NCI-H510A (cell line): ENCODE results near the gene CLEC16A.

Experiments
- DNase-seq: peaks from one replicate; lab custom pipeline; 2025; lab: John Stamatoyannopoulos, UW

The CLEC16A gene

DNA sequence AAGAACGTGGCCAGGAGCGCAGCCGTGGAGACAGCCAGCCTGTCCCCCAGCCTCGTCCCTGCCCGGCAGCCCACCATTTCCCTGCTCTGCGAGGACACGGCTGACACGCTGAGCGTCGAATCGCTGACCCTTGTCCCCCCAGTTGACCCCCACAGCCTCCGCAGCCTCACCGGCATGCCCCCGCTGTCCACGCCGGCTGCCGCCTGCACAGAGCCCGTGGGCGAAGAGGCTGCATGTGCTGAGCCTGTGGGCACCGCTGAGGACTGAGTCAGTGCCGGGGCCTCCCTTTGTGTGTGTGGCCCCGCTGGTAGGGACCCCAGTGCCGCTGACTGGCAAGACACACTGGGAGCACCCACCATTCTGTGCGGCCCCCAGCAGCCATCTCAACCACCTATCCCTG is 234.1 kb downstream of the CLEC16A start:
- no peak for DNase-seq

DNA sequence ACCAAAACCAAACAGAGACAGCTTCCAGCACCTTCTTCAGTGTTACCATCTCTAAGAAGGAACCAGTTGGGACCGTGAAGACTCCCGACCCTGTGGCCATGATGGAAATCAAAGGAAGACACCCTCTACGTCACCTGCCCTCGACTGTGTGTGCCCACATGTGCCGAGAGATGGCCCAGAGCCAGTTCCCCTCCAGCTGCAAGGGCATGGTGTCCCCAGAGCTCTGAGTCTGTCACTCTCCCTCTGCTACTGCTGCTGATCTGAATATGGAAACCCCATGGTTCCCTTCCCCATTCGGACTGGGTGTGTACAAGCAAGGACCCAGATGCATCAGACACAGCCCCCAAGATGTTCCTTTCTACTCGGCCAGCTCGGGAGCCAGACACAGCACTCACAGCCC is 235.2 kb downstream of the CLEC16A start:
- DNase-seq = no peak

DNA sequence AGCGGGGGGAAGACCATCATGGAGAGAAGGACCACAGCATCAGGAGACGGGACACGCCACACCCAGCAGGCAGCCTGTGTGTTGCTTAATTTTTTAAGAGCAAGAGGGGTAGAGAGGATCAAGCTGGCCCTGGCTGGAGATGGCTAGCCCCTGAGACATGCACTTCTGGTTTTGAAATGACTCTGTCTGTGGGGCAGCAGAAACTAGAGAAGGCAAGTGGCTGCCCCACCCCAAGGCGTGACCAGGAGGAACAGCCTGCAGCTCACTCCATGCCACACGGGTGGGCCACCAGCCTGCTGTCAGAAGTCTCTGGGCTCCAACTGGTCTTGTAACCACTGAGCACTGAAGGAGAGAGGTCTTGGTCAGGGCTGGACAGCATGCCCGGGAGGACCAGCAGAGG is 236.1 kb downstream of the CLEC16A start:
- no peak for DNase-seq

DNA sequence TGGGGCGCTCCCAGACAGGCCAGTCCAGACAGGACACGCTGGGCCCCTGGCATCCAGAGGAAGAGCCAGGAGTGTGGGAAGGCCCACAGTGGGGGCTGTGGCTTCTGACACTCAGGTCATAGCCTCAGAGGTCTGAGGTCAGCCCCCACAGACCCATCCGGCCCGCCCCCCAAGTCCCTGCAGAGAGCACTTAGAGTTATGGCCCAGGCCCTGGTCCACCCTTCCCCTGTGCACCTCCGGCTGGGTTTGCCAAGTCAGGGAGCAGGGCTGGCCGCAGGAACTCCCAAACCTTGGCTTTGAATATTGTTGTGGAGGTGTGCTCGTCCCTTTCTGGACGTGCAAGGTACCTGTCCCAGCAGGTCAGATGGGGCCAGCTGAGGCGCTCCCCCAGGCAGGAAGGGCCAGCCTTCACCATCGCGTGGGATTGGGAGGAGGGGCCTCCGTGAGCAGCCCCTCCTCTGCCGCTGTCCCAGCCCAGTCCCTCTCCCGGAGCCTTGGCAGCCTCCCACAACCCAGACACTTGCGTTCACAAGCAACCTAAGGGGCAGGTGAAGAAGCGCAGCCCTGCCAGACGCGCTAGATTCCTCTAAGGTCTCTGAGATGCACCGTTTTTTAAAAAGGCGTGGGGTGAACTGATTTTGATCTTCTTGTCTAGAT is 237.0 kb downstream of the CLEC16A start:
- no peak for DNase-seq

DNA sequence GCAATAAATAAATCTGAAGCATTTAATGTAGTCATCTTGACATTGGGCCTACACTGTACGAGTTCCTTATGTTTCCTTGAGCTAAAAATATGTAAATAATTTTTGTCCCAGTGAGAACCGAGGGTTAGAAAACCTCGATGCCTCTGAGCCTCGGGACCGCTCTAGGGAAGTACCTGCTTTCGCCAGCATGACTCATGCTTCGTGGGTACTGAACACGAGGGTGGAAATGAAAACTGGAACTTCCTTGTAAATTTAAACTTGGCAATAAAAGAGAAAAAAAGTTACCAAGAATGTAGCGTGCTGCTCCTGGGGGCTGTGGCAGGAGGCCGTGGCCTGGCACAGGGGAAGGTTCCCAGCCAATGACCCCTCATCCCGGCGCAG is 237.5 kb downstream of the CLEC16A start:
- no peak for DNase-seq

DNA sequence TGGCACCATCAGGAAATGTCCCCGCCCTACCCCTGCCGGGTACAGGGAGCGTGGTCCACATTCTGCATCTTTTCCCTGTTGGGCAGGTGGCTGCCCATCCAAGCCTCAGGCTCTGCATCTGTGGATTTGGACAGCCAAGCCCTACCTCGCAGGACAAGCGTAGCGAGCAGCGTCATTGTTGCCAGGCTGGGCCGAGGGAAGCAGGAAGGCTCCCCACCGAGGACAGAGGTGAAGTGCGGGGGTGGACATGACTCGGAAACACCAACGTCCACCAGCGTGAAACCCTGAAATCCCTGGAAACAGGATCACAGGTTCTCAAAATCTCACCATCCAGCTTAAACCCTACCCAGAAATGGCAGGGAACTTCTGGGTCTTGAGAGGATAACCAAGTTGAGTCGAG is 238.0 kb downstream of the CLEC16A start:
- DNase-seq = no peak

DNA sequence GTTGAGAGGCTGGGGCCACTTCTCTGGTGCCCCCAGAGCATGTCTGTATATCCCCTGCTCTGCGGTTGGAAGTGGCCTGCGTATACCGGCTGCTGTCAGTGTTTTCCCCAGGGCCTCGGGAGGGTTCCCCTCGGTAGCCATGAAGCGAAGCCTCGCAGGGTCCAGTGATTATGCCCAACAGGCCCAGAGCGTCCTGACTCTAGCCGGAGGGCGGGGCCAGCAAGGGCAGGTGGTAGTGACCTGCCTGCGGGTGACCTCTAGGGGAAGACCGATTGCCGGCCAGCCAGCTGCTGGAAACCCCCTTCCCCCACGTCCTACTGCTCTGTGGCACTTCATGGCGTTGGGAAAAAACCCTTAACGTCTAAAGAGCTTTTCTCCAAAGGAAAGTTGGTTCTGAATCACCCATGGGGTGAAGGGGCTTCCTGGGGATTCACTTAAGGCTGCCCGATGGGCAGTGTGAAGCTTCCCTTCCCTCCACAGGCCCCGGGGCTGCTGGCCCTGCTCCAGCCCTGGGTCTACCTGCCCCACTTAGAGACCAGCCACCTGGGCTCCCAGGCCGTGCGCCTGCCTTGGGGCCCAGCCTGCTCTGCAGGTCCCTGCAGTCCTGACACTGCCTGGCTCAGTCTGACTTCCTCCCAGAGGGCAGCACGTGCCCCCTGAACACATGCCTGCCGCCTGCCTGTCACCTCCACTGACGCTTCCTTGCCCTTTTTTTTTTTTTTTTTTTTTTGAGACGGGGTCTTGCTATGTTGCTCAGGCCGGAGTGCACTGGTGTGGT is 238.9 kb downstream of the CLEC16A start:
- no peak for DNase-seq

DNA sequence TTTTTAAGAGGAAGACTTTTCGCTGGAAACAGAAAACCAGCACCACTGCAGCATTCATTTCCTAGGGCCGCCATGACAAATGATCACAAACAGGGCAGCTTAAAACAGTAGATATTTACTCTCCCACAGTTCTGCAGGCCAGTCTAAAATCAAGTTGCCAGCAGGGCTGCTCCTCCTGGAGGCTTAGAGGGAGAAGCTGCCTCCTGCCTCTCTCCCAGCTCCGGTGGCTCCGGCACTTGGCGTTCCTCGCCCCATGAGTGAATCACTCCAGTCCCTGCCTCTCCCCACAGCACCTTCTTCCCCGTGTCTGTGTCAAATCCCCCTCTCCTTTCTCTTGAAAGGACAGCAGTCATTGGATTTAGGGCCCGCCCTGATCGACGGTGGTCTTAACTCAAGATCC is 239.6 kb downstream of the CLEC16A start:
- DNase-seq = no peak

DNA sequence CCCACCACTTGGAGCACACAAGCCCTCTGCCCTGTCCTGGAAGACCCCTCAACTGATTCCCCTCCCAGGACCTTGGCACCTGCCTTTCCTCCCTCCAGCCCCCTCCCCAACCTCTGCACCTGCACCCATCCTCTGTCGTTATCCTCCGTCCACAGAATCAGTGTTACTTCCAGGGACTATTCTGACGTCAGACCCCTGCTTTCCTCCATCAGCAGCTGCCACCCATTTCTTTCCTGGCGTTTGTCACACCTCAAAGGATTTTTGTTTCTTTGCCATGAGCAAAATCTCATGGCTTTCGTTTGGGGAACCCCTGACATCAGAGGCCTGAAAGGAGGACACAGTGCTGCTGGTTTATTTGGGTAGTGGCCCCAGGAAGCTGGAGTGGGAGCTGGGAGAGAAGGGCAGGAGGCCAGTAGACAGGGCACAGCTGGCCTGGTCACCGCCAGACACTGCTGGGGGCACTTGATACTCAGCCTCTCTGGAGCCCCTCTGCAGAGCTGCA is 243.2 kb downstream of the CLEC16A start:
- no peak for DNase-seq

DNA sequence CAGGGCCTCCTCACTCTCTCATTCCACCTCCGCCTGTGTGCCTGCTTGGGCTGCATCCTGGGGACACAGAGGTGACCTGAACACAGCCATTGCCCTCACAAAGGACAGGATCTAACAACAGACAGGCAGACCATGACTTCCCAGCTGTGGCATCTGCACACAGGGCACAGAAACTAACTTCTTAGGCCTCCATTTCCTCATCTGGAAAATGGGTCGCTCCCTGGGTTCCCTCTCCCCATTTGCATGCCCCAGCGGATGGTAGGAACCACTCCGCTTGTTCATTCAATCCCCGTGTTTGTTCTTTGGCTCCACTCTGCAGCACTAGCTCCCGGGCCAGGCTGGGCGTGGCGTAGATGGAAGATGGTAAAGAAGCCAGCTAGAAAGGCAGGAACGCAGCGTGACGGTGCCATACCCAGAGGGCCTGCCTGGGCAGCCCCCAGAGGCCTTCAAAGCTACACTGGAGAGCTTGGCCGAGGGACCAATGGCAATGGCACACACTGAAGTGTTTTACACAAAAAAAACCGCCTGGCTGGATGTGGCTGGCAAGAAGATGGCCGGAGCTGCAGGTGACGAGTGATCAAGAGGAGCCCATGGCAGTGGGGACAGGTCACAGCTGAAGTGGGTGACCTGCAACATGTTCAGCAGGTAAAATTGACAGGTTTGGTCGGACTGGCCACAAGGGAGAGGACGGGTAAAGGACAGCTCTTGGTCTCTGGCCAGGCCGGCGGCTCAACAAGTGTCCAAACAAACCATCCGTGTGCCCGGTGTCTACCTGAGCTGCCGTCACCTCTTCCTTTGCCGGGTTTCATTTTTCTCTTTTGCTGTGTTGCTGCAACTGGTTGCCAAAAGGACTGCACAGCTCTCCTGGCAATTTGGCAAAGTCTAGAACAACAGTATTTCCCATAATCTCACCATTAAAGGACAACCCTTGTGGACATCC is 244.7 kb downstream of the CLEC16A start:
- DNase-seq = no peak

DNA sequence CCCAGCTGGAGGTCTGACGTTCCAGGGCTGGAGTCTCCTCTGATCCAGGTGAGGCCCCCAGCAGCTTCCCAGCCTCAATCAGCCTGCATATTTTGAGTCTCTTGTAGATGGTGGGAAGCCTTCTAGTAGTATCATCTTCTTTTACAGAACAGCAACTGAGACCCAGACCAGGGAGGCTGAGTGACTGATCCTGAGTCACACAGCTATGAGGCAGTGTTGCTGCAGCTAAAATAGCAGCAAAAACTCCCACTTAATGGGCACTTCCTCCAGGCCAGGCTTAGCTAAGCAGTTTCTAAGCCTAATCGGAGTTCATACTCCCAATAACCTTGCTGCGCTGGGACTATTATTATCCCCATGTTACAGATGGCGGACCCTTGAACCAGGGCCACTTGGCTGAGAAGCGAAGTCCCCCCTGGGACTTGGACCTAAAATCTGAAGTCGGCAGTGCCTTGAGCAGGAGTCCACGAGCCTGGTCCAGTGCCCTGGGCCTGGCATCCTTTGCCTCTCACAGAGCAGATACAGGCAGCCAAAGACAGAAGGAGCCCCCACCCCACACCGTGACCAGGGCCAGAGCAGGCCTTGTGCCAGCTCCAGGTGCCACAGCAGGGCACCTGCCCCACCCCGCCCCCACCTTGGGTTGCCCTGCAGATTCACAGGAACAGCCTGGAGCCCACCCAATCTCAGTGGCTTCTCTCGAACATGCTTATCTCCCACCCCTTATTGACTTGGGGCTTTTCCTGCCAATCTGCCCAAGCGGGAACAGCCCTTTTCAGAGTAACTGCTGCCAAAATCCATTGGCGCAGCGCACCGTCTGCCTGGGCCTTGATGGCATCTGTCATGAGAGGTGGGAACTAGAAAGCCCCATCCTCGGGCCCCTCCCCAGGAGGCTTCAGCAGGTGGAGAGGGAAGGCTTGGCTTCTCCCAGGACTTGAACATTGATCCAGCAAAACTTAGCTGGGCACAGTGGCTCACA is 246.5 kb downstream of the CLEC16A start:
- DNase-seq = no peak

DNA sequence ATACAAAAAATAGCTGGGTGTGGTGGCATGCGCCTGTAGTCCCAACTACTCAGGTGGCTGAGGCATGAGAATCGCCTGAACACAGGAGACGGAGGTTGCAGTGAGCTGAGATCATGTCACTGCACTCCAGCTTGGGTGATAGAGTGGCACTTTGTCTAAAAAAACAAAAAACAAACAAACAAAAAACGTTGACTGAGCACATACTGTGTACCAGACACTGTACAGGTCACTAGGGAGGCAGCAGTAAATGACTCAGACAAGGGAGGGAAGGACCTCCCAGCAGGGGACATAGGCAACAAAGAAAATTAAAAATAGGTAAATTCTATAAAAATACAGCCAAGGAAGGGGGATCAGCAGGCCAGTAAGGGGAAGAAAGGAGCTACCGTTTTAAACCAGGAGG is 247.3 kb downstream of the CLEC16A start:
- no peak for DNase-seq

DNA sequence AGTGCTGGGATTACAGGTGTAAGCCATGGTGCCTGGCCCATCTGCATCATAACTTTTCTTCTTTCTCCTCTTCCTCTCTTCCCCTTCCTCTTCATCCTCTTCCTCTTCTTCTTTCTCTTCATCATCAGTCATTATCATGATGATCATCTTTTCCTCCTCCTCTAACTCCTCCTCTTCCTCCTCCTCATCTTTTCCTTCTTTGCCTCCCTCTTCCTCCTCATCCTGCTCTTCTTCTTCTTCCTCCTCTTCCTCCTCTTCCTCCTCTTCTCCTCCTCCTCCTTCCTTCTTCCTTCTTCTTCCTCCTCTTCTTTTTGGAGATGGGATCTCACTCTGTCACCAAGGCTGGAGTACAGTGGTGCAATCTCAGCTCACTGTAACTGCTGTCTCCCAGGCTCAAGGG is 249.1 kb downstream of the CLEC16A start:
- no peak for DNase-seq

DNA sequence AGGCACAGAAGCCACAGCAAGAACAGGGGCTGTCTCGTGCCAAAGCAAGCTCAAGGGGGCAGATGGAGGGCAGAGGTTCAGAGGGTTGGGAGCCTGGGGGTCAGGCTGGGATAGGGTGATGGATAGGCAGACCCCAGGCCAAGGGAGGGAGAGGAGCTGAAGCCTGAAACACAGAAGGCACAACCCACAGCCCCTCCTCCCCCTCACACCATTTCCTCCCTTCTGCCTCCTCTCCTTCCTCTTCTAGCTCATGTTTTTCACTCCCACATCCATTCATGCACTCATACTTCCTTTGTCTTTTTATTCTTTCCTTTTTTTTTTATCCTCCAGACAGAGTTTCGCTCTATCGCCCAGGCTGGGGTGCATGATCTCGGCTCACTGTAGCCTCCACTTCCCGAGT is 250.5 kb downstream of the CLEC16A start:
- no peak for DNase-seq

DNA sequence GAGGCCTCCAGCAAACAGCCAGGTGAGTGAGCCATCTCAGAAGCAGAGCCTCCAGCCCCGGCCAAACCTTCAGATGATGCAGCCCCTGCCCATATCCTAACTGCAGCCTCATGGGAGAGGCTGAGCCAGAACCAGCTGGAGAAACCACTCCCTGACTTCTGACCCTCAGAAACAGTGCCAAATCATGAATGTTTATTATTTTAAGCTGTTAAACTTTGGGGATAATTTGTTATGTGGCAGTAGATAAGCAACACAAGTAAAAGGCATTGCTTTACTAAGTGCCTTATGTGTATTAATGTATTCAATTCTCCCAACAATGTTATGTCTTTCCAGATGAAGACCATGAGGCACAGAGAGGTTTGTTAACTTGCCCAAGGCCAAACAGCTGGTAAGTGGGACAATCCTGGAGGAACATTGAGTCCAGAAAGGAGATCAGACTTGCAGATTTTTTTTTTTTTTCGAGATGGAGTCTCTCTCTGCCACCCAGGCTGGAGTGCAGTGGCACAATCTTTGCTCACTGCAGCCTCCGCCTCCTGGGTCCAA is 252.0 kb downstream of the CLEC16A start:
- DNase-seq = no peak

DNA sequence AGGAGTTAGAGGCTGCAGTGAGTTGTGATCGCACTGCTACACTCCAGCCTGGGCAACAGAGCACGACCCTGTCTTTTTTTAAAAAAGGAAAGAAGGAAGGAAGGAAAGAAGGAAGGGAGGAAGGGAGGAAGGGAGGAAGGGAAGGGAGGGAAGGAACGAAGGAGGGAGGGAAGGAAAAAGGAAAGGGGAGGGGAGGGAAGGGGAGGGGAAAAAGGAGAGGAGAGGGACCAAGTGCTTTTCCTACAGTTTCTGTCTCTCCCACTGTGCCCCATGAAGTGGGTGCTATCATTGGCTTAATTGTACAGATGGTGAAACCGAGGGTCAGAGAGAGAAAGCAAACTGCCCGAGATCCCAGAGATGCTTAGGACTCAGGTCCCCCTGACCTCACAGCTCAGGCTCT is 254.0 kb downstream of the CLEC16A start:
- no peak for DNase-seq

DNA sequence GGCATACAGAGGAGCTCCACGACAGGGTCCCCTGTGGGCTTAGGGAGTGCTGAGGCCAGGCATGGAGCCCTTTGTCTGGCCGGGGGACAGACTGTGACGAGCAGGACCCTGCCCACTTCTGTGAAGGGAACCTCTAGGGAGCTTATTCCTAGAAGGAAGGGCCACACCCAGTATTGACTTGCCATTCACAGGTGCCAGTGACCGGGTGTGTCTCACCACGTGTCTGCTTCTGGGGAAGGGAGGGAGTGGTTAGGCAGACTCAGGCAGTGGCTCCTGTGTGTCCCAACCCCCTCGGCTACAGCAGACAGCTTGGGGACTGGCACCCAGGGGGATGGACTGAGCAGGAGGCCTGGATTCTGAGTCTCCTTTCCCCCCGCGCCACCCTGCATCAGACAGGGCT is 254.5 kb downstream of the CLEC16A start:
- no peak for DNase-seq

DNA sequence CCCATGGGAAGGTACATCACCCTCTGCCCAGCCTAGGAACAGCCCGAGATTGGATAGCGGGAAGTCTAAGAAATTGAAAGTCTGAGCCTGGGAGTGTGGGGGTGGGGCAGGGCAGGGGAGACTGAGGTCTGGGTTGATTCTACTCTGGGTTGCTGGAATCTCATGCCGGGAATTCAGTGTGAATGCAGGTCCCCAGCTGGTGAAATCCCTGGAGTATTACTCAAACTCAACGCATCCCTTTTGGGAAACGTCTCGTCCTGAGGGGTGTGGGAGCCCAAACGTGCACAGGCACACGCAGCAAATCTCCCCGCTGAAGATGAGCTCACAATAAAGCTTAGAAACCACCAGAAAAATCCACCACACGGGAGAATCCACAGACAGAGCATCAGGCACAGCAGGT is 256.2 kb downstream of the CLEC16A start:
- DNase-seq = no peak

DNA sequence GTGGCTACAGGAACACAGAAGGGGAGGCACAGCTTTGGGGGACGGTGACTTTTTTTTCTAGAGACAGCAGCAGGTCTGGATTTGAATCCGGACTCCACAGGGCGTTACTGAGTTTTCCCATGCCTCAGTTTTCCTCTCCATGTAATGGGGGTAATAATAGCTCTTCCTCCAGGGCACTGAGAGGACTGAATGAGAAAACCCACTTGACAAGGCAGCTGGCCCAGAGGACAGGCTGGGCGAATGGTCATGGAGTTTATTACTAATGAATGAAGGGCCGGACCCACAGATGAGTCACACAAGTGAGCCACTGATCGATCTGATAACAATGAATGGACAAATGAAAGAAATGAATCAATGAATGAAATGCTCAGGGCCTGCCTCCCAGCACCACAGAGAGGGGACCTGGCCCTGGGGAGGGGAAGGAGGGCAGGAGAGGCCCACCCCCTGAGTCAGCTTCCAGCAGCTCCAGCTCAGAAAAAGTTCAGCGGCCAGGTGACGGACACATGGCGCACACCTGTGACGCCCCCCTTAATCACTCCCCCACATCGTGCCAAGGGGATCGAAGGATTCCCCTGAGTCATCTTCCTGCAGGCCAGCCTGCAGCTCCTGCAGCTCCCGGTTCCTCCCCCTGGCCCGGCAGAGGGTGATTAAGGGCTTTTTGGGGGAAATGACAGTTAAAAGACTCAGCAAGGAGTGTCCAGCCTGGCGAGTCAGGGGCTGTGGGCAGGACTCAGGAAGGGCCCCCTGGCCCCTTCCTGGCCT is 257.3 kb downstream of the CLEC16A start:
- DNase-seq = no peak
